Measurements from ENCODE around the gene LRRC17. TPM values are rescaled to one million over a fixed set of nuclear protein-coding genes. Genes with fewer than 3 reads are reported as not detected.

Gene LRRC17
- total RNA-seq, 6 experiments from 2014 or later = 4.2 to 48.2 (median 4.8) TPM

- Mint-ChIP-seq H3K36me3 (ENCODE audit: low read depth) (no peaks in the 10 kb centered on the region), H3K4me3 (peak overlapping the region; percentile 66), H3K9me3 (no peaks in the 10 kb centered on the region), H3K4me1 (ENCODE audit: low read depth) (peaks cover 81% of the 10 kb centered on the region), H3K27me3 (ENCODE audit: insufficient read depth) (peaks cover 2% of the 10 kb centered on the region), H3K27ac (peak overlapping the region; percentile 86)
- peak; percentile 87 for DNase-seq
- no peak for TF ChIP-seq CTCF (IDR thresholded peaks at IDR 0.05)
These were observed 21.0 kb upstream of the LRRC17 start for GRCh38 chr7:102891693-102892261.

GRCh38 chr7:102892631-102893278 is 20.0 kb upstream of the LRRC17 start:
- Mint-ChIP-seq H3K36me3 (ENCODE audit: low read depth) (no peaks in the 10 kb centered on the region), H3K4me3 (peak overlapping the region; percentile 45), H3K27me3 (ENCODE audit: insufficient read depth) (peaks cover 2% of the 10 kb centered on the region), H3K4me1 (ENCODE audit: low read depth) (peaks cover 89% of the 10 kb centered on the region), H3K27ac (peak overlapping the region; percentile 66), H3K9me3 (no peaks in the 10 kb centered on the region)
- TF ChIP-seq CTCF (IDR thresholded peaks at IDR 0.05) = no peak
- no peak for DNase-seq

- no peak for DNase-seq
- Mint-ChIP-seq H3K9me3 (no peaks in the 10 kb centered on the region), H3K27me3 (ENCODE audit: insufficient read depth) (peaks cover 2% of the 10 kb centered on the region; the same call in 1 of the 2 replicates), H3K4me1 (ENCODE audit: low read depth) (peaks cover 63% of the 10 kb centered on the region), H3K36me3 (ENCODE audit: low read depth) (no peaks in the 10 kb centered on the region), H3K27ac (no peak overlapping the region), H3K4me3 (no peak overlapping the region)
- no peak for TF ChIP-seq CTCF (IDR thresholded peaks at IDR 0.05)
These were observed 17.2 kb upstream of the LRRC17 start for GRCh38 chr7:102895602-102896001.

- H3K27me3 Mint-ChIP-seq (ENCODE audit: insufficient read depth) = peaks cover 2% of the 10 kb centered on the region; the same call in 1 of the 2 replicates
- TF ChIP-seq CTCF (IDR thresholded peaks at IDR 0.05) = no peak
- no peak overlapping the region for H3K27ac Mint-ChIP-seq
- DNase-seq = no peak
- H3K36me3 Mint-ChIP-seq (ENCODE audit: low read depth) = no peaks in the 10 kb centered on the region
- H3K9me3 Mint-ChIP-seq = no peaks in the 10 kb centered on the region
- no peak overlapping the region for H3K4me3 Mint-ChIP-seq
- peaks cover 53% of the 10 kb centered on the region for H3K4me1 Mint-ChIP-seq (ENCODE audit: low read depth)
These were observed 16.2 kb upstream of the LRRC17 start for GRCh38 chr7:102896585-102896984.

GRCh38 chr7:102897211-102897631 is 15.6 kb upstream of the LRRC17 start:
- no peak for DNase-seq
- TF ChIP-seq CTCF (IDR thresholded peaks at IDR 0.05) = no peak
- Mint-ChIP-seq H3K27me3 (ENCODE audit: insufficient read depth) (peaks cover 2% of the 10 kb centered on the region; the same call in 1 of the 2 replicates), H3K27ac (no peak overlapping the region), H3K36me3 (ENCODE audit: low read depth) (no peaks in the 10 kb centered on the region), H3K4me3 (no peak overlapping the region), H3K9me3 (no peaks in the 10 kb centered on the region), H3K4me1 (ENCODE audit: low read depth) (peaks cover 46% of the 10 kb centered on the region)

All from HFFc6 (cell line).